HuH-7.5 (cell line): ENCODE measurements around the gene ANO7.

Experiments
- DNase-seq: peaks from one replicate; pipeline ENCODE4 v3.0.0; 2011; ENCODE audit warnings: low spot score

Gene ANO7

DNA sequence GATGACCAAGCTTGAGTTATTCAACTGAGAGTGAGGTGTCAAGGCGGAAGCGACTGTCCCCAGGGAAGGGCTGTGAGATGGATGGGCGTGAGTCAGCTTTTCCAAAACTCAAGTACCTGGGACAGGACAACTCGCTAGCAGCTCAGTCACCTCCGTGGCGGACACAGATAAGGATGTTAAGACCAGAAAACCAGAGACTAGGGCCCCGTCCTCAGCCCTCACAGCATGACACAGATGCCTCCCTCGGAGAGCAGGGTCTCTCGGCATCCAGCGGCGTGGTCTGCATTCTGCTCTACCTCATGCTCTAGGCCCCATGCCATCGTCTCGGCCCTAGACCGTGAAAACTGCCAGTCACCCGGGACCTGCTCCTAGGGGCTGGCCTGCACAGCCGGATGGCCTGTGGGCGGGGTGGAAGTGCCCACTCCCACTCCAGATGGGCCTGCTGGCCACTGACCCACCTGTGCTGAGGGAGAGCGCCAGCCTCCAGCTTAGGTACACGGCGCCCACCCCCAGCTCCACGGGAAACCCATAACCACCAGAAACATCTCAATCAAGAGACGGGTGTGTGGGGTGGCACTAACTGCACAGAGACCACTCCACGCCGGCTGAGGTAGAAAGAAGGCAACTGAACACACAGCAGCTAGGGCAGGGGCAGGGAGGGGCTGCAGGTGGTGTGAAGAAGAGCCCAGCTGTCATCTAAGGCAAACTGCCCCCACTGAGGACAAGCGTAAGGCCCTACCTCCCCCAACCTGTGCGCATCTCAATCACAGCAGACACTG, 39.8 kb downstream of the ANO7 start:
- DNase-seq = no peak

DNA sequence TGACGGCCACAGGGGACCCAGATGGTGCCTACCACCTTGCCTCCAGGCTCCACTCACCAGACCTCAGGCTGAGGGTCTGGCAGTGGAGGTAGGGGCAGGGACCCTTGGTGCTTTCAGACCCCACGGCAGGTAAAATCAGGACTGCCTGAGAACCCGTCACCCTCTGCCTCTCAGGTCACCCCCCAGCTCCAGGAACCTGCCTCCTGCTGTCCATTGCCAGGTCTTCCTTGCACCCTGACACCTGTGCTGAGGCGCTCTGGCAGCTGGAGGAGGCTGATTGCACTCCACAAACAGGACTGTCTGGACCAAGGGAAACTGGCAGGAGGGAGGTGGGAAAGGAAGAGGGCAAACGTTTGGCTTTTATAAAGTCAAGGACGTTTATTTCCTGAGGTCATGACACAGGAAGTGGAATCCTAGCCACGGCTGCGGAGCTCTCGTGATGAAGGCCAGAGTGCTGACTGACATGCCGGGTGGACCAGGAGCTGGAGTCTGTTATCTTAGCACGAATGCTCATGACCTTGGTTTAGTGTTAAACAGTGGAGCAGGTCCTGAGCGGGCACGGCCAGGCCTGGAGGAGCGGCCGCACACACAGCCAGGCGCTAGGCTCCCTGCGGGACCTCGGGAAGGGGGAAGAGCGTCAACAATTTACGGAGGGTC, 40.5 kb downstream of the ANO7 start:
- DNase-seq = no peak

DNA sequence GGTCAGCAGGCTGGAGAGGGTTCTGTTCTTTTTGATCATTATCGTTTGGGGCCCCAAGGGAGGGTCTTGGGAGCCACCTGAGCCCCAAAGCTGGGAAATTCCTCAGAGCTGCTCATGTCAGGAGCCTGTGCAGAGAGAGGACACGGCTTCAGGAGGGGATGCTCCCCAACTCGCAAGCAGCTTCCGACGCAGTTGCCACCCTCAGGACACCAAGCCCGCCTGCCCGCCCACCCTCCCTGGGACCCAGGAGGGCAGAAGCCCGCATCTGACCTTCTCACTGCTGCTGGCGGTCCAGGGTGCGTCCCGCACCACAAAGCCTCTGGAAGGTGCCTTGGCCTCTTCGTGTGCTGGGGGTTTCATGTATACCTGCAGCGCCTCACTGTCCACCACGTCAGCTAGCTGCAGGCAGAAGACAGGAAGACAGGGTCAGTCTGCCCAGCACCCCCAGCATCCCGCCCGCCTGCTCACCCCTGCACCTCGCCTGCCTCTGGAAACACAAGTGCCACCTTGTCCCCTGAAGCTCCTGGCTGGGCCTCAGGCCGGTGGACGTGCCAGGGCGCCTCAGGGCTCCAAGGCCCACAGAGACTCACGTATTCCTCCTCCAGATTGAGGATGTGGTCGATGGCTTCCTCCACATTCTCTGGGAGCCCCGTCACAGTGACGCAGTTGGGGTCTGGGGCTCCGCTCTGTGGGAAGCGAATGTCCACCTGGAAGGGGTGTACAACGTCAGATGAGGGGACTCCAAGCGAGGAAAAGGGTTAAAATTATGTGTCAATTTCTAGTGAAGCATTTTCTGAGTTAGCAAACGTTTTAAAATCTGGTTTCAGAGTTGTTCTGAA, 41.3 kb downstream of the ANO7 start:
- DNase-seq = no peak

DNA sequence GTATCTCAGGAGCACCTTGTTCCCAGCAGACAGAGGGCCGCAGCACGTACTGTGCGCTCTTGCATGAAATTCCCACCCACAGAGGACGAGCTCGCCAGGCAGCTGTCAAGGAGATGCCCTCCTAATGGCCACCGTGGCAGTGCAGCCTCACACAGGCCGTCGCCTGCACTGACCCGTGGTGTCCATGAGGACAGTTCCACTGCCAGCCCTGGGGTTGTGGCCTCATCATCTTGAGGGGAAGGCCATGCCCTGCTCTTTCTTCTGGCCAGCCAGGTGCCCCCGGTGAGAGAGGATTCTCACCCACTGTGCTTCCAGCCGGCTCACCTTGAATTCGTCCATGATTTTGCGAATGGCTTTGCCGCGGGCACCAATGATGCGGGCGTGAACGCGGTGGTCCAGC, 42.0 kb downstream of the ANO7 start:
- no peak for DNase-seq

DNA sequence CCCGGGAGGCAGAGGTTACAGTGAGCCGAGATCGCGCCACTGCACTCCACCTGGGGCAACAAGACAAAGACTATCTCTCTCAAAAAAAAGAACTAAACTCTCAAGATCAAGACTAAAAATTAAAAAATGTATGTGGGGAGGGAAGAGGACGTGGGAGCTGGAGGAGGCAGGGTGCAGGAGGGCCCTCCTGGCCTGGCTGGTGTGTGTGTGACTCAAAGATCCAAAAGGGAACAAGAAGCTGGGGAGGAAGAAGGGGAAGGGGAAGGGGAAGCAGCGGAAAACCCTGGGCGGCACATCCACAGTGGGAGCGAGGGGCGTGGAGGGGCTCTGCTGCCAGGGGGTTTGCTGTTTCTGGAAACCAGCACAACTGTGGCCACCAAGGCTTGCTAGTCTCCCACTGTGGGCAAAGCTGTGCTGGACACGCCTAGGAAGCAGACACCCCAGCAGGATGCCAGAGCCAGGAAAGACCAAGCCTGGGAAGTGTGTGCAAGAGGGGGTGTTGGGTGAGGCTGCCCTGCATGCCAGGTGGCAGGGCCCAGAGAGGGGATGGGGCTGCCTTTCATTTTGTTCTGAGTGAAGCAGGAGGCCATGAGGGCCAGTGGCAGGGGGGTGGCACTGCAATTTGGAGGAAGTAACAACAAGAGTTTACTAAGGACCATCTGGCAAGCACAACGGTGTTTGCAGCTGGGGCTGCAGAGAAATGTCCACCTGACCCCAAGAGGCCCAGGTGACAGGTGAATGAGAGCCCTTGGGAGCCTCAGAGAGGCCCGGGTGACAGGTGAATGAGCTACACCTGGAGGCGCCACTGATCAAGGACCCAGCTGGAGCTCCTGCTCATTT, 44.5 kb downstream of the ANO7 start:
- no peak for DNase-seq

DNA sequence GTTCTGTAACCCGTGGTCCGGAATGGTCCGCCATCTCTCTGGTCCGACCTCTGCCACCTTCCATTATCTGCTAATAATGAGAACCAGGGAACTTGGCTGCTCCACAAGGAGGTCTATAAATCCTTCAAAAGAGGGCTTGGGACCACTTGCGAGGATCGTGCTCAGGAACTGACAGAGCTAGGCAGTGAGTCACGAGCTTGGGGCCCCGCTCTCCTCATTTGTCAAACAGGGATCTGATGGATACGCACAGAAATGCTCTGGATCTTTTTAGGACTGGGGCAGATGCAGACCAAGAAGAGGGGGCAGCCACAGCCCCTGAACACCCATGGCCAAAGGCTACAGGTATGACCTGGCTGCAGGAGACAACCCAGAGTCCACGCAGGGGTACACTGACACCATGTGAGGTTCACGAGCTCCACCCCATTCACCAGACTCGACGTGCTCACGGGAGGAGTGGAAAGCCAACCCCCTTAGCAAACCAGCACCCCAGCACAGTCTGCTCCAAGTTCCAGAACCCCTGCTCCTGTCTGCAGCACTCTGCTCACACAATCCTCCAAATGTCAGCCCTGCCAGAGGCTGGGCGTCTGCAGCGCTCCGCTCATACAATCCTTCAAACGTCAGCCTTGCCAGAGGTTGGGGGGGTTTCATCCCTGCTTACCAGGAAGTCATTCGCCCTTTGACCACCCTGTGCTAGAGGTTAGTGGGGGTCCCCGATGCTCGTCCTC, 45.8 kb downstream of the ANO7 start:
- no peak for DNase-seq

DNA sequence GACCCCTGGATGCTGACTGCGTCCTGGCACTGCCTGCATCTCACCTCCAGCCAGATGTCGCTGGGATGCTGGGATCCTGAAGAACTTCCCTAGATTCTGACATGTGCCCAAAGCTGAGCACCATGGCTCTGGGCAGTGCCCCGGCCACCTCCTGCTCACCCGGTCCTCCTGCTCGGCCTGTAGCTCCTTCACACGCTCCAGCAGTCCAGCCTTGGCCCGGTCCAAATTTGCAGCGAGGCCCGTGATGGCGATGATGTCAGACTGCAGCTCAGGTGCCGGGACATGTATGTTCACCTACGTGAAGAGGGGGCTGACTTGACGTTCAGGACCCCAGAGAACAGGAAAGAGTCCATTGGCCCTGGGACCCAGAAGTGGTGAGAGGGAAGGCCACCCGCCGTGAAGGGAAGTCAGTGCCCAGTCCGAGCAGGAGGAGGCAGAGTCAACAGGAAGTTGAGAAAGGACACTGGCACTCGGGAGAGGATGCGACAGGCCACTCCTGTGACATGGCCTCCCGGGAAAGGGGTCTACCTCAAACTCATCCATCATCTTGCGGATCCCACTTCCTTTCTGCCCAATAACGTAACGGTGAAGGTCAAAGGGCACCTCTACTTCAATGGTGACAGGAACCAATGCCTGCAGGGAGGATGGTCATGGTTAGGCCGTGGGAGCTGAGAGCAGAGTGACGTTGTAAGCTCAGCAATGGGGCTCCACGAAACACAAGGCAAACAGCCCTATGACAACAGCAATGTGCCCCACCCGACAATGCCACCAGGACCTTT, 46.7 kb downstream of the ANO7 start:
- DNase-seq = no peak

DNA sequence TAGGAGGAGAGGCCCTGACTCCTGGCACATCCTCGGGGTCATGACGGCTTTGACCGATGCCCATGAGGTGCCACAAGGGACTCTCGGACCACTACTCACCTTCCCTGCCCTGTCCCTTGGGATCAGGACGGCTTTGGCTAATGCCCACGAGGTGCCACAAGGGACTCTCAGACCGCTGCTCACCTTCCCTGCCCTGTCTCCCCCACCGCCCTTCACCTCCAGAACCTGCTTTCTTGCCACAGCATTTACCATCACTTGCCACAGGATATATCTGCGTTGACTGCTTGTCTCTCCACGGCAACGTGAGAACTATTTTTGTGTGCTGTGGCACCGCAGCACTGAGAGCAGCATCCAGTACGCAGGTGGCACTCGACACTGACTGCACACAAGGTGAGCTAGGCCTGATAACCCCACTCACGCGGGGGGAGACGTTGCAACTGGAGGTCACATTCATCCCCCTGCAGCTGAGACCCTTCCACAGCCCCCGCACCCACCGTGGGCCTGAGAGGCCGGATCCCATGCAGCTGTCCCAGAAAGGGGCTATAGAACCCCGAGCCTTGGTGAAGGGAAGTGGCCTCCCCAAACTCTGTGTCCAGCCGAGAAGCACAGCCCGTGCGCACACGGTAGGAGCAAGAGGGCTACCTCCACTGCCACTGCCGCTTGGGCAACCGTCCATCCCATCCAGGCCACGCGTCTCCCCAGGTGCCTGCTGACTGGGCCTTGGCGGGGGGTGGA, 47.5 kb downstream of the ANO7 start:
- DNase-seq = no peak

DNA sequence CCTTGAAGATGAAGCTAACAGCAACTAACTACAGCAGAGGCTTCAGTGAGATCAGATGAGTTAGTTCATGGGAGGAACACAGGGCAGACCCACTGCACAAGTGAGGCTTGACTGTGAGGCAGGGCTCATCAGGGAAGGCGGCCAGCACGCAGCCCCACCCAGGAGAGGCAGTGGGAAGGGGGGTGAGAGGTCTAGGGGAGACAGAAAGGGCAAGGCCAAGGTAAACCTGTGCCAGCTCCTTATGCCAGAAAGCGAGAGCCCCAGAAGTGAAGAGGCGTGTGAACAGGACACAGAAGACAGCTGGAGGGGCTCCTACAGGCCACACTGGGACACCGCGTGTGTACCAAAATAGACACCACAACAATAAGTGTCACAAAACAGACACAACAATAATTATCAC, 48.6 kb downstream of the ANO7 start:
- DNase-seq = no peak

DNA sequence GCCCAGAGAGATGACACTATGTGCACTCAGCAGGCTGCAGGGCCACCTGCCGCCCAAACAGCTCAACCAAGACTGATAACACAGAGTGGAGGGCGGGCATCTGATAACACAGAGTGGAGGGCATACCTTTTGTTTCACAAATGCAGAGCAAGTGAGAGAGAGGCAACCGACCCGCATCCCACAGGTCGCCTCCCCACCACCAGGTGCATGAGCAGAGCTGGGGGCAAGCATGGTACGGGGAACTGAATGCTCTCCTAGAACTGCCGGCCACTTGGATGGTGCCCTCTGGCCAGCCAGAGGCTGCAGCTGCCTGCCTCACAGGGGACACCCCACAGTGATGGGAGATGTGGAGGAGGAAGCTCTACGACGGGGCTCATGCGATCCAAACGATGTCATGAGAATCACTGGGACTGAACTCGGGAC, 49.5 kb downstream of the ANO7 start:
- no peak for DNase-seq

DNA sequence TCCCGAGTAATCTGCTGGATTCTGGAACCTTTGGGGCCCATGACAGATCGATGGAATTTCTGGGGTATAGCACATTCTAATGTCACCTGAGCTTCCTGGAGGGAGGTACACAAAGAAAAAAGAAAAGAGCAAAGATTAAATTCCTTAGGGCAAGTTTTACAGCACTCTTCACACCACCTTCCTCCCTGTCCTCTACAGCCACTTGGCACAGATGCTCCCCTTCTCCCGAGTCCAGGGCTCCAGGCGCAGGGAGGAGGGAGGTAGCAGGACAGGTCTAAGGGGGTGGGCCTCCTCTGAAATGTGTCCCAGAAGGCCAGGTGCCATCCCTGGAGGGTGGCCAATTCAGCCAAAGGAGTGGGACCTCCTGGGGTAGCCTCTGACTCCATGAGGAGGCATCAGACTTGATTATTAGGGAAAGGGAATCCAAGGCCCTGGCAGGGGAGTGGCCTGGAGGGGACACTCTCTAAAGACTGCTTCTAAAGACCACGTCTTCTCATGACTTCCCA, 50.3 kb downstream of the ANO7 start:
- DNase-seq = no peak

DNA sequence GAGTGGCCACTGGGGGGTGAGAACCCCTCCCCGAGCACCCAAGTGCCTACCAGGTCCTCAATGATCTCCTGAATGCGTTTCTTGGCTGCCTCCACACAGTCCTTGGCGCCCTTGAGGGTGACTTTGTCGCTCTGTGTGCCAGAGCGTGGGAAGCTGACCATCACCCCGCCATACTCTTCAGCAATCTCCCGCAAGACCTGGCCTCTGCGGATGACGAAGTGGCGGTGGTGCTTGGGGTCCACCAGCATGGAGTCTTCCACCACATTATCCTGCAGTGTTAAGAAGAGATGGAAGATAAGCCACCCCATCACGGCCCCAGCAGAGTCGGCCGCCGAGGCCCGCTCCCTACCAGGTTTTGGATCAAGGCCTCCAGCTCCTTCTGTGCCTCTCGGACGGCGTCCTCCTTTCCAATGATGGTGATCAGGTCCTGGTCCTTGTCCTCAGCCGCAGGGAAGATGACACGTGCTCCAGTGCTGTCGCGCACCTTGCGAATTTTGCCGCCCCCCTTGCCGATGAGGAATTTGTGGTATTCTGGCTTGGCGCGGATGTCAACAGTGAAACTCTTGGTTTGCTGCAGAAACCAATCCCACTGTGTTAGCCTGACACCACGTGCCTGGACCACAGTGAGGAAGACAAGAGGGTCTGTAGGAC, 51.2 kb downstream of the ANO7 start:
- DNase-seq = no peak

DNA sequence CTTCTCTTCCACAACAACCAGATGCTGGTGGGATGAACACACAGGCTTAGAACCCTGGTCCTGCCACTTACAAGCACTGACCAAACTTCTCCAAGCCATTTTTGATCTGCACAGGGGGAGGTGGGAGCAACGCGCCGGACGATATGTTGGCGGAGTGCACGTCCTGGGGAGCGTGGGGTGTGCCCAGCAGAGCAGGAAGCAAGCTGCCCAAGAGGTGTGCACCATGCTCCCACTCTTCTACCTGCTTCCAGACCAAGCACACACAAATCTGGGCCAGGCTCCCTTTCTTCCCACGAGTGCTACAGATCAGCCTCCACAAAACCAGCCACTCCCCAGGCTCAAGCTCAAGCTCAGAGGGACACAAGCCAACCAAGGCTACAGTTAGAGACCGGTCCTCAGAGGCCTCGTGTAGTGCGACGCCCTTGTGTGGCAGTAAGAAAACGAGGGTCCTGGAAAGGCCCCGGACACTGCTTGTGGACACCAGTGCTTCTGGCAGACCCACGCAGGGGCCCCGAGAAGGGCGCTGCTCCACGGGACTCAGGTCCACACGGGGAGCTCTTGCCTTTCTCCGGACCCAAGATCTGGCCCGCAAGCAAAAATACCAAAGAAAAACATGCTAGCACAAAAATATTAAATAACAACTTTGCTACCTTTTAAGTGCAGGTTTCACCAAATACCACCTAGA, 52.0 kb downstream of the ANO7 start:
- no peak for DNase-seq

DNA sequence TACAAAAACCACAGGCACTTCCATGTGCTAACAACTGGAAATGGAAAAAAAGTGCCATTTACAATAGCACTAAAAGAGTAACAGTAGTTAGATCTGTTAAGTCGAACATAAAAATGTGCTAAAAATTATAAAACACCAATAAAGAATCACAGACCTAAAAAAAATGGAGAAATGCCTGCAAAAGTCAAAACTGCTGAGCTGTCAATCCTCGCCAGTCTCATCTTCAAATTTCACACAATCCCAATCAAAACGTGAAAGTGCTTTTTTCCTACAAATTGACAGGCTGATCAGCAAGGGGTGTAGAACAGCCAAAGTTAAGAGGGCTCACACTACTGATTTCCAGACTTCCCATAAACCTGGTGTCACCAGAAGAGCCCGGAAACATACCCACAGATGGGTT, 53.2 kb downstream of the ANO7 start:
- no peak for DNase-seq

DNA sequence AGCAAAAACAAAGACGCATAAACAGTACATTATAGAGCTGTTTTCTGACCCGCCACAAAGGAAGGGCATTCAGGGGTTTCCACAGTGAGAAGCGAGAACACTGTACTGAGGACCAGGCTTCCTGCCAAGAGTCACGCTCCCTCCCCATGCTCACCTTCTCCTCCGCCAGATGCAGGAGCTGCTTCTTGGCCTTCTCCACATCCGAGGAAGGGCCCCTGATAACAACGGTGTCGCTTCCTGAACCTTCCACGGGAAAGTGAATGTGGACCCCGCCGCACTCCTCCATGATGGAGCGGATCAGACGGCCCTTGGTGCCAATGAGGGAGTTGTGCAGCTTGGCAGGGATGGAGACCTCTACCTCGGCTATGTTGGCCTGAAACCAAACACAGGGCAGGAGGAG, 53.8 kb downstream of the ANO7 start:
- DNase-seq = no peak

DNA sequence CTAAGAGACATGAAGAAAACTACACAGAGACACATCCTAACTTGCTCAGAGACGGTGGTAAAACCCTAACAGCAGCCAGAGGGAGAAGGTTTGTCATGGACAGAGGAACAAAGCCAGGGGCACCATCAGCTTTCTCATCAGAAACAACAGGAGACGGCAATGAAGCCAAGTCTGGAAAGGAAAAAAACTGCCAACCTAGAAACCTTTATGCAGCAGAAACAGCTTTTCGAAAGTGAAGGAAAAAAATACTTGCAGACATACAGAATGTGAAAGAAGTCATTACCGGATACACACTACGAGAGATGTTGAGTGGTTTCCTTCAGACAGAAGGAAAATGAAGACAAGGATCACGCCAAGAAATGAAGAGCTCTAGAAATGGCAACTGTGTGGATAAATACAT, 55.9 kb downstream of the ANO7 start:
- DNase-seq = no peak

DNA sequence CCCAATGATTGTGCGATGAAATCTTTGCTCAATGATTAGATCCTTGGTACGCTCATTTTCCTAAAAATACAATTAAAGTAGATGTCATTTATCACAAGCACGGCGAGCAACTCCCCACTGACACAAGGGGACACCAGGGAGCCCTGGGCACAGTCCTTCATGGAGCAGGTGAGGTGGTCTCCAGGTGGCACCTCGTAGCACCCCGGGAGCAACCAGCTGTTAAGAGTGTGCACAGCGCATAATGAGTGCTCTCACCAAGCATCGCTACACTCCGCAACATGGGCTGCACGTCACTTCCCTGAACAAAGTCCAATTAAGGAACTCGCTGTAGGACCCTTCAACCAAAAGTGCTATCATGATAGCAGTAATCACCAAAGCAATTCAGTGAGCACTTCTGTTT, 59.8 kb downstream of the ANO7 start:
- DNase-seq = no peak

DNA sequence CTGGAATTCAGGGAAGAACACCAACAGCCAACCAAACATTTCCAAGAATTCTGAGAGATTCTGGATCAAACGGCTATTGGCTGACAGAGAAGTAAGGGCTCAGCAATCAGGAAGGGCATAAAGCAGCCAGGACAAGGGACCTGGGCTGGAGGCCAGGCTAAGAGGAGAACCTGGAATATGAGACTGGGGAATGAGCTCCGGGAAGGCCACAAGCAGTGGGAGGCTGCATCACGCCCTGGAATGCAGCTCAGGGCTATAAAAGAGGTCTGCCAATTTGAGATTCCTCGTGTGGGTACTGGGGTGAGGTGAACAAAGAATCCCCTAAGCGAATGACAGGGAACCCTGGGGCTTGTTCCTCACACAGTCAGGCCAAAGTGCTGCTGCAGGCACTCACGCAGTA, 60.4 kb downstream of the ANO7 start:
- no peak for DNase-seq

DNA sequence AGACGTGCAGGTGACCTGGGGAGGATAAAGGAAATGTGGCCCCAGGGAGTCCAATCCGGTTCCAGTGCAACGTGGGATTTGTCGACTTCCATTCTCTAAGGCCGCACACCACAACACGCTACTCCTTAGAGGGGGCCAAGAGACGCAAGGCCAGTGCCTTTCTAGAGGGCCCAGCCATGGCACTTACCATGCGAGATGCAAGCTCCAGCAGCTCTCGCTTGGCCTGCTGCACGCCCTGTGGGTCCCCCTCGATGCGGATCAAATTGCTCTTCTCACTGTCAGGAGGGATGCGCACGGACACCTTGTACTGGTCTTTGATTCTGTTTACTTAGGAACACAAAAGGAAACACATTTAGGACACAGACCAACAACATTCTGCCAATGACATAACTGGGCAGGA, 61.2 kb downstream of the ANO7 start:
- DNase-seq = no peak
